Prostate gland (tissue), 2 donors: ENCODE results near the gene CENPP. TPM values are rescaled to one million over a fixed set of nuclear protein-coding genes. Genes with fewer than 3 reads are reported as not detected.

Experiments
- DNase-seq: peaks from one replicate; pipeline ENCODE4 v3.0.0-alpha.2; 2019; ENCODE audit warnings: low spot score
- H3K27ac ChIP-seq, 2 donors: fragments of 200-600 bp; sonication (generic); 2 replicates each; pipeline ENCODE4 v1.5.1; 2017 to 2019
- H3K27me3 ChIP-seq: fragments of 200-600 bp; sonication (generic); replicated peaks from 2 replicates; pipeline ENCODE4 v1.5.1; 2019; ENCODE audit not compliant: insufficient read depth
- H3K36me3 ChIP-seq, 2 donors: fragments of 200-600 bp; sonication (generic); 1 replicate in 1 of 2; 2 replicates in 1 of 2; pipeline versions ENCODE4 v1.5.1 to v1.8.1; 2017 to 2019
- H3K4me1 ChIP-seq: fragments of 200-600 bp; sonication (generic); replicated peaks from 2 replicates; pipeline ENCODE4 v1.5.1; 2019
- H3K4me3 ChIP-seq, 2 donors: fragments of 200-600 bp; sonication (generic); 2 replicates each; pipeline ENCODE4 v1.5.1; 2017 to 2019
- H3K9me3 ChIP-seq: fragments of 200-600 bp; sonication (generic); 2 replicates; pipeline ENCODE4 v1.5.1; 2017
- POLR2A ChIP-seq: fragments of 450-650 bp; IDR thresholded peaks from one replicate; pipeline ENCODE4 v1.6.1; 2016; ENCODE audit warnings: antibody characterized with exemption, mild to moderate bottlenecking
- POLR2AphosphoS5 ChIP-seq: sonication (generic); formaldehyde crosslinking; IDR thresholded peaks from one replicate; pipeline ENCODE4 v1.6.1; 2017; ENCODE audit warnings: antibody characterized with exemption
- WGBS: methylation state at CpG from one replicate; pipeline ENCODE4 v1.1.5; 2018; 5-methylcytosine and 5-hydroxymethylcytosine counted together
- intact Hi-C: fragments of 100-400 bp; cut with DNase I; formaldehyde crosslinking; loops from one replicate; pipeline ENCODE4 v1.14.2; 2022
- total RNA-seq, 2 donors: library from RNA; depleted of rRNA; stranded (reverse); fragments of >200 nt; gene quantifications; one replicate each; pipeline ENCODE4 v1.1.0, GENCODE V29; 2016
- TF ChIP-seq, protein P1 (sequence below), 4 experiments: fragments of 200-600 bp in 2 of 4; fragments of 450-650 bp in 2 of 4; sonication (generic) in 2 of 4; IDR thresholded peaks; 1 replicate in 3 of 4; 2 replicates in 1 of 4; pipeline ENCODE4 v1.5.1; 2016 to 2019; ENCODE audit warnings: antibody characterized with exemption in 4 of 4, mild to moderate bottlenecking in 2 of 4, moderate library complexity in 2 of 4

Gene CENPP
- total RNA-seq, 2 donors from 2014 or later: 1.4 to 21.5 TPM

DNA sequence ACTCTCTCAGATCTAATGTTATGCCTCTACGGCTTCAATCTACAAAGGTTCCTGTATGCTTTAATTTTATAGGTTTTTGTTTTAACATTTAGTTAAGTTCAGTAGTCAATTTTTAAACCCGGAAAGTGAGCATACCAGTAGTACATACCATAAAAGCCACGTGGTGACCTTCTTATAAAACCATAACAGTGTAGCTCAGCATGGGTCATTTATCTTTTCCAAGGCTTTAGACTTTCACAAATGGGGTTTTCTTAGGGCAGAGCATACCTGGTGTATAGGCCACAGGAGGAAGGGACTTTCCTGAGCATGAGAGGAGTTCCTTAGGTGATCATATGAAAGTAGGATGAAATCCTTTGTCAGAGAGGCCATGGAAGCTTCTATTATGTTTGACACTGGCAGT, 186.9 kb downstream of the CENPP start:
- H3K27ac ChIP-seq: no peak overlapping the region
- H3K36me3 ChIP-seq: no peaks in the 10 kb centered on the region
- intact Hi-C loops: no loop called here
- no peaks in the 10 kb centered on the region for H3K27me3 ChIP-seq
- WGBS: 52% methylated on average over 3 of the region's 3 CpGs
- TF ChIP-seq, protein P1, sequence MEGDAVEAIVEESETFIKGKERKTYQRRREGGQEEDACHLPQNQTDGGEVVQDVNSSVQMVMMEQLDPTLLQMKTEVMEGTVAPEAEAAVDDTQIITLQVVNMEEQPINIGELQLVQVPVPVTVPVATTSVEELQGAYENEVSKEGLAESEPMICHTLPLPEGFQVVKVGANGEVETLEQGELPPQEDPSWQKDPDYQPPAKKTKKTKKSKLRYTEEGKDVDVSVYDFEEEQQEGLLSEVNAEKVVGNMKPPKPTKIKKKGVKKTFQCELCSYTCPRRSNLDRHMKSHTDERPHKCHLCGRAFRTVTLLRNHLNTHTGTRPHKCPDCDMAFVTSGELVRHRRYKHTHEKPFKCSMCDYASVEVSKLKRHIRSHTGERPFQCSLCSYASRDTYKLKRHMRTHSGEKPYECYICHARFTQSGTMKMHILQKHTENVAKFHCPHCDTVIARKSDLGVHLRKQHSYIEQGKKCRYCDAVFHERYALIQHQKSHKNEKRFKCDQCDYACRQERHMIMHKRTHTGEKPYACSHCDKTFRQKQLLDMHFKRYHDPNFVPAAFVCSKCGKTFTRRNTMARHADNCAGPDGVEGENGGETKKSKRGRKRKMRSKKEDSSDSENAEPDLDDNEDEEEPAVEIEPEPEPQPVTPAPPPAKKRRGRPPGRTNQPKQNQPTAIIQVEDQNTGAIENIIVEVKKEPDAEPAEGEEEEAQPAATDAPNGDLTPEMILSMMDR (IDR thresholded peaks at IDR 0.05): no peak
- no peak for TF ChIP-seq POLR2A
- no peak for TF ChIP-seq POLR2AphosphoS5
- H3K4me3 ChIP-seq: no peak overlapping the region
- no peaks in the 10 kb centered on the region for H3K4me1 ChIP-seq
- no peak for DNase-seq
- H3K9me3 ChIP-seq: no peaks in the 10 kb centered on the region

DNA sequence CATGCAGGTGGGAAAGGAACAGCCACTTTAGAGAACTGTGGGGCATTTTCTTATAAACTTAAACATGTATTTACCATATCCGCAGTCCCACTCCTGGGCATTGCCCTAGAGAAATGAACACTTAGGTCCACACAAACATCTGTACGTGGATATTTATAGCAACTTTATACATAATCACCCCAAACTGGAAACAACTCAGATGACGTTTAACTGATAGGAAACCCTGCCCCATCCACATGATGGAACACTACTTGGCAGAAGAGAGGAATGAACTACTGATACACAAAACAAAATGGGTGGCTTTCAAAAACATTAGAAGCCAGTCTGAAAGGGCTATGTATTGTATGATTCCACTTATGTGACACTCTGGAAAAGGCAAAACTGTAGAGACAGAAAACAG, 187.6 kb downstream of the CENPP start:
- WGBS: 84% methylated on average over 3 of the region's 3 CpGs
- Histone ChIP-seq H3K4me1 (no peaks in the 10 kb centered on the region), H3K36me3 (no peaks in the 10 kb centered on the region), H3K27me3 (no peaks in the 10 kb centered on the region), H3K9me3 (no peaks in the 10 kb centered on the region), H3K4me3 (no peak overlapping the region), H3K27ac (no peak overlapping the region)
- intact Hi-C loops: no loop called here
- TF ChIP-seq, protein P1 (IDR thresholded peaks at IDR 0.05): no peak
- TF ChIP-seq POLR2AphosphoS5: no peak
- TF ChIP-seq POLR2A: no peak
- DNase-seq: no peak

DNA sequence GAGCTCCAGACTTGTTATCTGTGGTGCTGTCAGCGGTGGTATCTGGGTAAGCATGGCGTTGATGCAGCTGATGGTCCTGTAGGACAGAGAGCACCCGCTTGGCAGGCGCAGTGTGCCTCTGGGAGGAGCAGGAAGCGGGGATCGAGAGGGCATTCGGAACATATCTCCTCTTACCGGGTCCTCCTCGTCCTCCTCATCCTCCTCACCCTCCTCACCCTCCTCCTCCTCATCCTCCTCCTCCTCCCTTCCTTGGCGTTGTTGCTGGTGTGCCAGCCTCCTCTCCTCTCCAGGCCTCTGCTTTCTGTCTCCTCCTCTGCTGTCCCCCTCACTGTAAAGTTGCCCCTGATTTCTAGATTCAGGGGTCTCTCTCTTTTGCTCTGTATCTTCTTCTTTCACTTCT, 188.9 kb downstream of the CENPP start:
- H3K9me3 ChIP-seq: no peaks in the 10 kb centered on the region
- H3K4me1 ChIP-seq: no peaks in the 10 kb centered on the region
- no peak overlapping the region for H3K27ac ChIP-seq
- 94% methylated on average over 10 of the region's 10 CpGs for WGBS
- no peak for DNase-seq
- intact Hi-C loops: no loop called here
- no peak overlapping the region for H3K4me3 ChIP-seq
- no peak for TF ChIP-seq POLR2A
- no peak for TF ChIP-seq POLR2AphosphoS5
- TF ChIP-seq, protein P1 (IDR thresholded peaks at IDR 0.05): no peak
- no peaks in the 10 kb centered on the region for H3K27me3 ChIP-seq
- H3K36me3 ChIP-seq: no peaks in the 10 kb centered on the region

DNA sequence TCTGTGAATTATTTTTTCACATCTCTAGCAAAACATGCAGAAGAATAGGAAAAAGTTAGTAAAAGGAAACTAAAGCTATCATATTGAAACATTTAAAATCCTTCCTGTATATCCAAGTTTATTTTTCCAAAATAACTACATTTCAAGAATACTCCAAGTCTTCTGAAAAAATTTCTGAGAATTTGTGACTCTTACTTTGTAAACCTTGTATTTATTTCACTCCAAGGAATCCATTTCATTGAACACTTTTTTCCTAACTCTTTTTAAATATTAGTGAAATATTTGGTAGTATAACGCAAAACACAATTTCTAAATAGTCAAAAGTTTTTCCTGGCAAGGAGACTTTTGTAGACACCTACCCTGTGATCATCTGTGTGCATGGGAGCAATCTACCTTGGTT, 190.8 kb downstream of the CENPP start:
- WGBS: 98% methylated on average over 1 of the region's 1 CpG
- no peaks in the 10 kb centered on the region for H3K4me1 ChIP-seq
- TF ChIP-seq, protein P1 (IDR thresholded peaks at IDR 0.05): no peak
- TF ChIP-seq POLR2A (no peak), POLR2AphosphoS5 (no peak)

DNA sequence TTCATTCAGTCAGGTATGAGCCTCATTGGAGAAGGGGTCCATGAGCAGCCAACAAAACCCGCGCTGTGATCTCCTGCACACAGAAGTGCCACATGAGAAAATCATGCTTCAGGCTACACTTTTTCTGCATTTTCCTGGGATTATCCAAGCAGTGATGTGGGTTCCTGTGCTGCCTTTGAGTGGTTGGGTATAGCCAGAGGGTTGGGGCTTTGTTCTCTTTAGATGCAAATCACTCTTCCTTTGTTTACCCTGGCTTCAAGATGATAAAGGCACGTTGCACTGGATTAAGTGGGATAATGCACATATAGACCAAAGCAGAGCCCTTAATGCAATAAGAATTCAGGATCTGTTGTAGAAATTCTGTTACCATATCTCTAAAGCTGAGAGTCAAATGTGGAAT, 191.3 kb downstream of the CENPP start:
- Histone ChIP-seq H3K4me3 (no peak overlapping the region), H3K9me3 (no peaks in the 10 kb centered on the region), H3K4me1 (no peaks in the 10 kb centered on the region), H3K27me3 (no peaks in the 10 kb centered on the region), H3K36me3 (no peaks in the 10 kb centered on the region), H3K27ac (no peak overlapping the region)
- no peak for DNase-seq
- TF ChIP-seq, protein P1 (IDR thresholded peaks at IDR 0.05): no peak
- TF ChIP-seq POLR2AphosphoS5 (no peak), POLR2A (no peak)
- WGBS: 69% methylated on average over 3 of the region's 3 CpGs
- intact Hi-C loops: no loop called here

More for the DNA sequence above, 190.8 kb downstream of the CENPP start:
- no peaks in the 10 kb centered on the region for H3K27me3 ChIP-seq
- no peak for DNase-seq
- no peak overlapping the region for H3K27ac ChIP-seq
- H3K4me3 ChIP-seq: no peak overlapping the region
- no peaks in the 10 kb centered on the region for H3K9me3 ChIP-seq
- intact Hi-C loops: no loop called here
- H3K36me3 ChIP-seq: no peaks in the 10 kb centered on the region
